OCI-LY1 (cell line): ENCODE results near the gene CDH23.

Experiments
- H2AFZ ChIP-seq: fragments of 200-600 bp; sonication (generic), shearing (Covaris generic); 2 replicates; pipeline ENCODE4 v1.6.0; 2014; ENCODE audit warnings: antibody characterized with exemption, mild to moderate bottlenecking, low read length
- H3F3A ChIP-seq: fragments of 200-600 bp; sonication (generic), shearing (Covaris generic); 2 replicates; pipeline ENCODE4 v1.6.0; 2014; ENCODE audit warnings: mild to moderate bottlenecking, antibody characterized with exemption, low read length, moderate library complexity; ENCODE audit not compliant: insufficient read depth
- H3K27ac ChIP-seq: fragments of 200-600 bp; sonication (generic); 2 replicates; pipeline ENCODE4 v1.5.1; 2014; ENCODE audit warnings: low read length, mixed run types, mild to moderate bottlenecking, low read depth; ENCODE audit not compliant: poor library complexity, severe bottlenecking
- H3K27me3 ChIP-seq: fragments of 200-600 bp; sonication (generic); 2 replicates; pipeline ENCODE4 v1.6.0; 2014; ENCODE audit warnings: antibody characterized with exemption, mild to moderate bottlenecking, low read length, moderate library complexity; ENCODE audit not compliant: insufficient read depth
- H3K36me3 ChIP-seq: fragments of 200-600 bp; sonication (generic); 2 replicates; pipeline ENCODE4 v1.6.1; 2014; ENCODE audit warnings: mild to moderate bottlenecking, antibody characterized with exemption, low read length, moderate library complexity, mixed read lengths; ENCODE audit not compliant: insufficient read depth
- H3K4me1 ChIP-seq: fragments of 200-600 bp; sonication (generic); 2 replicates; pipeline ENCODE4 v1.5.1; 2014; ENCODE audit warnings: mild to moderate bottlenecking, low read length, moderate library complexity; ENCODE audit not compliant: insufficient read depth, severe bottlenecking
- H3K4me2 ChIP-seq: fragments of 200-600 bp; sonication (generic), shearing (Covaris generic); 2 replicates; pipeline ENCODE4 v1.6.1; 2014; ENCODE audit warnings: low read length
- H3K4me3 ChIP-seq: fragments of 200-600 bp; sonication (generic); 2 replicates; pipeline ENCODE4 v1.5.1; 2014; ENCODE audit warnings: low read length, low read depth, mild to moderate bottlenecking, mixed read lengths; ENCODE audit not compliant: poor library complexity, severe bottlenecking
- H3K79me2 ChIP-seq: fragments of 200-600 bp; shearing (Covaris generic); 2 replicates; pipeline ENCODE4 v1.6.1; 2016; ENCODE audit warnings: mixed run types, low read length, mixed read lengths; ENCODE audit not compliant: insufficient read depth
- H3K9ac ChIP-seq: fragments of 200-600 bp; sonication (generic), shearing (Covaris generic); 2 replicates; pipeline ENCODE4 v1.6.1; 2014; ENCODE audit warnings: mild to moderate bottlenecking, low read length, mixed read lengths
- H3K9me2 ChIP-seq: fragments of 200-600 bp; sonication (generic), shearing (Covaris generic); 2 replicates; pipeline ENCODE4 v1.6.1; 2014; ENCODE audit warnings: low read depth, mild to moderate bottlenecking, low read length, mixed read lengths
- H3K9me3 ChIP-seq: fragments of 200-600 bp; shearing (Covaris generic); 2 replicates; pipeline ENCODE4 v1.6.1; 2014; ENCODE audit warnings: low read length, mixed read lengths
- H4K20me1 ChIP-seq: fragments of 200-600 bp; sonication (generic), shearing (Covaris generic); 2 replicates; pipeline ENCODE4 v1.6.0; 2016; ENCODE audit warnings: mild to moderate bottlenecking, low read length; ENCODE audit not compliant: insufficient read depth
- EZH2 ChIP-seq: fragments of 200-600 bp; sonication (generic), shearing (Covaris generic); IDR thresholded peaks from 2 replicates; pipeline ENCODE4 v1.8.0; 2017; ENCODE audit warnings: borderline replicate concordance, mixed run types, mild to moderate bottlenecking, antibody characterized with exemption, low read length, moderate library complexity, mixed read lengths
- TF ChIP-seq, protein P1 (sequence below): fragments of 200-600 bp; sonication (generic), shearing (Covaris generic); IDR thresholded peaks from 2 replicates; pipeline ENCODE4 v1.5.1; 2017; ENCODE audit warnings: mild to moderate bottlenecking, antibody characterized with exemption, low read length, moderate library complexity, mixed read lengths

The CDH23 gene

GRCh38 chr10:71835671-71836595 lies 439.2 kb downstream of the CDH23 start:
- Histone ChIP-seq H3K9me3 (no peaks in the 10 kb centered on the region), H3K79me2 (peaks cover 31% of the 10 kb centered on the region), H4K20me1 (no peaks in the 10 kb centered on the region), H3K36me3 (peaks cover 33% of the 10 kb centered on the region), H3K9me2 (no peaks in the 10 kb centered on the region), H3F3A (no peaks in the 10 kb centered on the region), H3K4me2 (peak overlapping the region; percentile 65), H3K27ac (peak overlapping the region; percentile 90), H3K27me3 (no peaks in the 10 kb centered on the region), H3K4me3 (peak overlapping the region; percentile 37), H2AFZ (no peak overlapping the region), H3K4me1 (peaks cover 65% of the 10 kb centered on the region), H3K9ac (peak overlapping the region; percentile 32; the same call in 1 of the 2 replicates)
- TF ChIP-seq, protein P1, sequence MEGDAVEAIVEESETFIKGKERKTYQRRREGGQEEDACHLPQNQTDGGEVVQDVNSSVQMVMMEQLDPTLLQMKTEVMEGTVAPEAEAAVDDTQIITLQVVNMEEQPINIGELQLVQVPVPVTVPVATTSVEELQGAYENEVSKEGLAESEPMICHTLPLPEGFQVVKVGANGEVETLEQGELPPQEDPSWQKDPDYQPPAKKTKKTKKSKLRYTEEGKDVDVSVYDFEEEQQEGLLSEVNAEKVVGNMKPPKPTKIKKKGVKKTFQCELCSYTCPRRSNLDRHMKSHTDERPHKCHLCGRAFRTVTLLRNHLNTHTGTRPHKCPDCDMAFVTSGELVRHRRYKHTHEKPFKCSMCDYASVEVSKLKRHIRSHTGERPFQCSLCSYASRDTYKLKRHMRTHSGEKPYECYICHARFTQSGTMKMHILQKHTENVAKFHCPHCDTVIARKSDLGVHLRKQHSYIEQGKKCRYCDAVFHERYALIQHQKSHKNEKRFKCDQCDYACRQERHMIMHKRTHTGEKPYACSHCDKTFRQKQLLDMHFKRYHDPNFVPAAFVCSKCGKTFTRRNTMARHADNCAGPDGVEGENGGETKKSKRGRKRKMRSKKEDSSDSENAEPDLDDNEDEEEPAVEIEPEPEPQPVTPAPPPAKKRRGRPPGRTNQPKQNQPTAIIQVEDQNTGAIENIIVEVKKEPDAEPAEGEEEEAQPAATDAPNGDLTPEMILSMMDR = no peak
- TF ChIP-seq EZH2 = no peak

DNA sequence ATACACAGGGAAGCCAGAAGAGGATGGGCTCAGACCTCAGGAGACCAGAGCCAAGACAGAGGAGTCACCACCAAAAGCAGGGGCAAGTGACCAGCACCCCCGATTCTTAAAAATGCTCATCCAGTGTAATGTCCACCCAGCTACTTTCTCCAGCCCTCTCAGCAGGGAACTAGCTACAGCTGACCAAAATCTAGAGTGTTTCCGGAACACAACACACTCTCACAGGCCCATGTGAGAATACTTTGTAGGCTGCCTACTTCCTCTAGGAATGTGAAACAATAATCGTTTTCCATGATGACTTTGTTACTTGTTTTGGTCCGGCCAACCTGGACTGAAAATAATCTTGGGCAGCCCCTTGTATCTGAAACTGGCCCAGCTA lies 439.9 kb downstream of the CDH23 start:
- no peak overlapping the region for H2AFZ ChIP-seq
- peak overlapping the region; percentile 90 for H3K27ac ChIP-seq
- H3K36me3 ChIP-seq = peaks cover 27% of the 10 kb centered on the region
- H3K79me2 ChIP-seq = peaks cover 36% of the 10 kb centered on the region
- no peaks in the 10 kb centered on the region for H3K27me3 ChIP-seq
- peaks cover 71% of the 10 kb centered on the region for H3K4me1 ChIP-seq
- peak overlapping the region; percentile 37 for H3K4me3 ChIP-seq
- H3F3A ChIP-seq = no peaks in the 10 kb centered on the region
- H3K4me2 ChIP-seq = peak overlapping the region; percentile 65
- no peaks in the 10 kb centered on the region for H4K20me1 ChIP-seq
- H3K9me2 ChIP-seq = no peaks in the 10 kb centered on the region
- TF ChIP-seq, protein P1 = no peak
- TF ChIP-seq EZH2 = no peak
- no peaks in the 10 kb centered on the region for H3K9me3 ChIP-seq
- H3K9ac ChIP-seq = peak overlapping the region; percentile 32; the same call in 1 of the 2 replicates

GRCh38 chr10:71837098-71837827 lies 440.5 kb downstream of the CDH23 start:
- peak overlapping the region; percentile 32; the same call in 1 of the 2 replicates for H3K9ac ChIP-seq
- H3K27me3 ChIP-seq = no peaks in the 10 kb centered on the region
- H3K4me3 ChIP-seq = peak overlapping the region; percentile 37
- H2AFZ ChIP-seq = no peak overlapping the region
- H3K9me2 ChIP-seq = no peaks in the 10 kb centered on the region
- no peak for TF ChIP-seq EZH2
- TF ChIP-seq, protein P1 = peak; percentile 85
- H3F3A ChIP-seq = no peaks in the 10 kb centered on the region
- H3K9me3 ChIP-seq = no peaks in the 10 kb centered on the region
- peak overlapping the region; percentile 90 for H3K27ac ChIP-seq
- H3K79me2 ChIP-seq = peaks cover 40% of the 10 kb centered on the region
- peaks cover 71% of the 10 kb centered on the region for H3K4me1 ChIP-seq
- H3K4me2 ChIP-seq = peak overlapping the region; percentile 65
- H4K20me1 ChIP-seq = no peaks in the 10 kb centered on the region
- peaks cover 20% of the 10 kb centered on the region for H3K36me3 ChIP-seq
